Neural cell (in vitro differentiated cells): ENCODE measurements around the gene RPL27A. TPM values are rescaled to one million over a fixed set of nuclear protein-coding genes. Genes with fewer than 3 reads are reported as not detected.

Experiments used
- H2AFZ ChIP-seq: fragments of 200-600, 300-800 bp; sonication (generic), shearing (Covaris generic); 2 replicates; pipeline ENCODE4 v1.6.0; 2014; ENCODE audit warnings: low read depth, mild to moderate bottlenecking, antibody characterized with exemption, low read length, moderate library complexity
- H3F3A ChIP-seq: fragments of 200-600 bp; shearing (Covaris generic); 2 replicates; pipeline ENCODE4 v1.6.1; 2016; ENCODE audit warnings: mild to moderate bottlenecking, moderate library complexity, mixed read lengths, antibody characterized with exemption, low read length; ENCODE audit not compliant: insufficient read depth, poor library complexity, severe bottlenecking
- H3K27ac ChIP-seq: fragments of 200-600, 300-800 bp; sonication (generic), shearing (Covaris generic); 2 replicates; pipeline ENCODE4 v1.5.1; 2014; ENCODE audit warnings: mild to moderate bottlenecking, low read length, moderate library complexity
- H3K27me3 ChIP-seq: fragments of 300-800, 200-600 bp; sonication (generic), shearing (Covaris generic); 2 replicates; pipeline ENCODE4 v1.6.0; 2014; ENCODE audit warnings: mild to moderate bottlenecking, low read depth, low read length, moderate library complexity; ENCODE audit not compliant: insufficient read depth
- H3K36me3 ChIP-seq: fragments of 300-800, 200-600 bp; sonication (generic), shearing (Covaris generic); 2 replicates; pipeline ENCODE4 v1.5.1; 2014; ENCODE audit warnings: mild to moderate bottlenecking, antibody characterized with exemption, low read length, moderate library complexity; ENCODE audit not compliant: insufficient read depth
- H3K4me2 ChIP-seq: fragments of 300-800, 200-600 bp; sonication (generic), shearing (Covaris generic); 2 replicates; pipeline ENCODE4 v1.6.0; 2014; ENCODE audit warnings: mild to moderate bottlenecking, low read length
- H3K4me3 ChIP-seq: fragments of 300-800, 200-600 bp; sonication (generic), shearing (Covaris generic); 2 replicates; pipeline ENCODE4 v1.5.1; 2014; ENCODE audit warnings: mild to moderate bottlenecking, low read length, moderate library complexity
- H3K79me2 ChIP-seq: fragments of 200-600 bp; shearing (Covaris generic); replicated peaks from 2 replicates; pipeline ENCODE4 v1.6.0; 2014; ENCODE audit warnings: mild to moderate bottlenecking, low read length, moderate library complexity; ENCODE audit not compliant: insufficient read depth
- H3K9ac ChIP-seq: fragments of 300-800, 200-600 bp; sonication (generic), shearing (Covaris generic); 2 replicates; pipeline ENCODE4 v1.6.1; 2016; ENCODE audit warnings: mild to moderate bottlenecking, low read length, mixed read lengths
- H3K9me2 ChIP-seq: fragments of 200-600 bp; shearing (Covaris generic); 2 replicates; pipeline ENCODE4 v1.6.1; 2016; ENCODE audit warnings: mild to moderate bottlenecking, low read length, mixed read lengths; ENCODE audit not compliant: insufficient read depth
- H3K9me3 ChIP-seq: fragments of 200-600, 300-800 bp; sonication (generic), shearing (Covaris generic); 2 replicates; pipeline ENCODE4 v1.6.1; 2016; ENCODE audit warnings: mild to moderate bottlenecking, mixed run types, low read length, moderate library complexity, mixed read lengths
- H4K20me1 ChIP-seq: fragments of 200-600 bp; shearing (Covaris generic); 2 replicates; pipeline ENCODE4 v1.6.1; 2016; ENCODE audit warnings: mild to moderate bottlenecking, mixed run types; ENCODE audit not compliant: insufficient read depth
- CTCF ChIP-seq: fragments of 450-650 bp; IDR thresholded peaks from 2 replicates; pipeline ENCODE4 v1.5.1; 2014; ENCODE audit warnings: antibody characterized with exemption, mild to moderate bottlenecking, moderate library complexity; ENCODE audit not compliant: poor library complexity, severe bottlenecking
- EP300 ChIP-seq: fragments of 450-650 bp; conservative IDR thresholded peaks from 2 replicates; pipeline ENCODE4 v1.6.1; 2014; ENCODE audit warnings: antibody characterized with exemption, mild to moderate bottlenecking, moderate library complexity; ENCODE audit not compliant: poor library complexity, severe bottlenecking
- MXI1 ChIP-seq: fragments of 450-650 bp; conservative IDR thresholded peaks from 2 replicates; pipeline ENCODE4 v1.6.1; 2014; ENCODE audit warnings: antibody characterized with exemption, mild to moderate bottlenecking; ENCODE audit not compliant: poor library complexity, severe bottlenecking
- POLR2AphosphoS5 ChIP-seq: IDR thresholded peaks from 2 replicates; pipeline ENCODE4 v1.6.1; 2012
- RAD21 ChIP-seq: fragments of 450-650 bp; conservative IDR thresholded peaks from 2 replicates; pipeline ENCODE4 v1.6.1; 2014; ENCODE audit warnings: antibody characterized with exemption, mild to moderate bottlenecking, moderate library complexity
- REST ChIP-seq: IDR thresholded peaks from 2 replicates; pipeline ENCODE4 v1.6.1; 2012; ENCODE audit warnings: borderline replicate concordance
- SMC3 ChIP-seq: fragments of 450-650 bp; conservative IDR thresholded peaks from 2 replicates; pipeline ENCODE4 v1.6.1; 2014; ENCODE audit warnings: antibody characterized with exemption, mild to moderate bottlenecking, moderate library complexity; ENCODE audit not compliant: poor library complexity
- TAF1 ChIP-seq: IDR thresholded peaks from 2 replicates; pipeline ENCODE4 v1.6.1; 2012; ENCODE audit warnings: low read depth
- polyA plus RNA-seq: library from polyadenylated mRNA; depleted of rRNA; stranded (reverse); fragments of >200 nt; gene quantifications from 2 replicates; pipeline ENCODE4 v1.2.3, GENCODE V29; 2014

The RPL27A gene
- polyA plus RNA-seq, 1 donor from 2014 or later = 700 TPM

DNA sequence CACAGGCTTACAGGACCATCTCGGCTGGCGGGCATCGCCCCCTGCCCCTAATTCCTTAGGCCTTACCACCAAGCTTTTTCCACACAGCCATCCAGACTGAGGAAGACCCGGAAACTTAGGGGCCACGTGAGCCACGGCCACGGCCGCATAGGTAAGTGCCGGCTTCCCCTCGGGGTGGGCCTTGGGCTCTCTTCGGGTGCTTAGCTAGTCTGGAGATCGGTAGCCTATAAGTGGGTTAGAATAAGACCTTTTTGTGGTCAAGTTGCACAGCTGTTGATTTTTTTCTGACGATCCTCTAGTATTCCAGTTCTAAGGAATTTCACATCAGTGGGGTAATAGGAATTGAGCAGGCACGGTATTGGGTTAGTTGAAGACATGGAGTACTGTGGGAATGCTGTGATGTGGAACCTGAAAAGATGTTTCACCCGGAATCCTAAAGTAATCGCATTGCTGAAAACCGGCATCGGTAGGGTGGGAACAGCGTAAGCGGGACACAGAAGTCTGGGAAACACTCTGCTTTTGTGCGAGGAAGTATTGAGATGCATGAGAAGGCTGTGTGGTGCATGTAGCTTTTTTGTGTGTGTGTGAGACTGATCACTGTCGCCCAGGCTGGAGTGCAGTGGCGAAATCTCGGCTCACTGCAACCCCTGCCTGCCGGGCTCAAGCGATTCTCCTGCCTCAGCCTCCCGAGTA is 669 bp downstream of the RPL27A start:
- H2AFZ ChIP-seq = peak overlapping the region; percentile 96
- H3K9ac ChIP-seq = peak overlapping the region; percentile 98
- no peaks in the 10 kb centered on the region for H3K27me3 ChIP-seq
- no peaks in the 10 kb centered on the region for H3K9me3 ChIP-seq
- peak overlapping the region; percentile 97 for H3K27ac ChIP-seq
- H3F3A ChIP-seq = peaks cover 6% of the 10 kb centered on the region
- H4K20me1 ChIP-seq = no peaks in the 10 kb centered on the region
- peak overlapping the region; percentile 98 for H3K4me2 ChIP-seq
- H3K9me2 ChIP-seq = no peaks in the 10 kb centered on the region
- peaks cover 8% of the 10 kb centered on the region for H3K36me3 ChIP-seq
- peak overlapping the region; percentile 81 for H3K4me3 ChIP-seq
- H3K79me2 ChIP-seq = peaks cover 19% of the 10 kb centered on the region
- TF ChIP-seq REST = no peak
- no peak for TF ChIP-seq TAF1
- peak; percentile 18 for TF ChIP-seq MXI1
- no peak for TF ChIP-seq CTCF
- TF ChIP-seq RAD21 = no peak
- TF ChIP-seq EP300 = no peak
- TF ChIP-seq SMC3 = no peak
- TF ChIP-seq POLR2AphosphoS5 = no peak

DNA sequence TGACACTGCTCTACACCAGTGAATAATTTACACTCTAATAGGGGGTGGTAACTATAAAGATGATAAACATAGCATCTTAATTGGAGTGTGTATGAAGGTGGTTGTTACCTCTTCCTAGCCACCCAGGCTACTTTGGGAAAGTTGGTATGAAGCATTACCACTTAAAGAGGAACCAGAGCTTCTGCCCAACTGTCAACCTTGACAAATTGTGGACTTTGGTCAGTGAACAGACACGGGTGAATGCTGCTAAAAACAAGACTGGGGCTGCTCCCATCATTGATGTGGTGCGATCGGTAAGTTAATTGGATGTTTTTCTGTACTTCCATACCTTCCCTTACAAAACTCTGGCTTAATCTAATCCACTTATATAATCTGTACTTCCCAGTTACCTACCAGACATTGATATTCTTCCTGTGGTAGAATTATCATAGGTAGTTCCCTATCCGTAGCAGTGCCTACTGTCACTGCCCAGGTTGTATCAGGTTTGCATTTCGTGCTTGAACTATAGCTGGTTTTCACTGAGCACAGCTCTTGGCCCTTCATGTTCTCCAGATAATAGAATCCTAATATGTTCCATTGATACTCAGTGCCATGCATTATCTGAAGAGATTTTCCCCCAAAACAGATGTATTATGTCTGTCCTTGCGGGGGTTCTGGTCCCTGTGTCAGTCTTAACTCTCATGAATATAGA is 2.2 kb downstream of the RPL27A start:
- Histone ChIP-seq H4K20me1 (no peaks in the 10 kb centered on the region), H3K9me2 (no peaks in the 10 kb centered on the region), H3K27me3 (no peaks in the 10 kb centered on the region), H3K27ac (no peak overlapping the region), H2AFZ (no peak overlapping the region), H3F3A (peaks cover 13% of the 10 kb centered on the region), H3K4me3 (peak overlapping the region; percentile 81), H3K36me3 (peaks cover 8% of the 10 kb centered on the region), H3K9me3 (no peaks in the 10 kb centered on the region), H3K79me2 (peaks cover 19% of the 10 kb centered on the region), H3K4me2 (no peak overlapping the region), H3K9ac (peak overlapping the region; percentile 98)
- TF ChIP-seq CTCF (no peak), RAD21 (no peak), REST (no peak)
